HFF-Myc (cell line): ENCODE data around the gene GPR171.

ENCODE experiments used
- DNase-seq: peaks from one replicate; pipeline ENCODE4 v3.0.0-alpha.2; 2011; ENCODE audit warnings: low read depth; ENCODE audit errors: extremely low read depth
- H3K4me3 ChIP-seq: replicated peaks from 2 replicates; pipeline ENCODE4 v1.5.1; 2011; ENCODE audit warnings: low read depth, mild to moderate bottlenecking, control low read depth, low read length
- CTCF ChIP-seq: IDR thresholded peaks from 2 replicates; pipeline ENCODE4 v1.5.1; 2012; ENCODE audit warnings: mild to moderate bottlenecking, low read depth, low read length, control low read depth; ENCODE audit errors: missing control alignments

The GPR171 gene

GRCh38 chr3:151154566-151154965, 48.5 kb downstream of the GPR171 start:
- no peak for TF ChIP-seq CTCF
- no peak overlapping the region for H3K4me3 ChIP-seq
- DNase-seq = no peak

GRCh38 chr3:151152455-151153079, 50.4 kb downstream of the GPR171 start:
- no peak overlapping the region for H3K4me3 ChIP-seq
- no peak for DNase-seq
- no peak for TF ChIP-seq CTCF
